Prostate gland (tissue), 2 donors: Measurements from ENCODE around the gene CARMIL1.

Experiments used
- POLR2A ChIP-seq: fragments of 450-650 bp; IDR thresholded peaks from one replicate; pipeline ENCODE4 v1.6.1; 2016; ENCODE audit warnings: antibody characterized with exemption, mild to moderate bottlenecking
- POLR2AphosphoS5 ChIP-seq: sonication (generic); formaldehyde crosslinking; IDR thresholded peaks from one replicate; pipeline ENCODE4 v1.6.1; 2017; ENCODE audit warnings: antibody characterized with exemption
- TF ChIP-seq, protein P1 (sequence below), 4 experiments: fragments of 200-600 bp in 2 of 4; fragments of 450-650 bp in 2 of 4; sonication (generic) in 2 of 4; IDR thresholded peaks; 1 replicate in 3 of 4; 2 replicates in 1 of 4; pipeline ENCODE4 v1.5.1; 2016 to 2019; ENCODE audit warnings: antibody characterized with exemption in 4 of 4, mild to moderate bottlenecking in 2 of 4, moderate library complexity in 2 of 4

DNA sequence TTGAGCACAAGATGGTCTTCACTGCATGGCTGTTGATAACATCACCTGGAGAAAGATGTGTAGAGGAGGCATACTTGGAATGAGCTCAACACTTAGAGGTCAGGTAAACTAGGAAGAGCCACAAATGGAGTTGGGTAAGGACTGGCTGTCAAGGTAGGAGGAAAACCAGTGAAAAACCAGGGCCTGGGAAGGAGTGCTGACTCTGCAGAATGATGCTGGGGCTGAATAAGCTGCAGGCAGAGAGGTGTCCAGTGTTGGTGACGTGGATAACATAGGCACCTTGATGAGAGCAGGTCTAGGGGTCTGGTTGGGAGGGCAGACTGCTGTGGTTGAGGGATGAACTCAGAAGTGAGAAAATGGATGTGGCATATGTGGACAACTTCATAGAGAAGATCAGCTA lies 160.2 kb downstream of the CARMIL1 start:
- TF ChIP-seq, protein P1, sequence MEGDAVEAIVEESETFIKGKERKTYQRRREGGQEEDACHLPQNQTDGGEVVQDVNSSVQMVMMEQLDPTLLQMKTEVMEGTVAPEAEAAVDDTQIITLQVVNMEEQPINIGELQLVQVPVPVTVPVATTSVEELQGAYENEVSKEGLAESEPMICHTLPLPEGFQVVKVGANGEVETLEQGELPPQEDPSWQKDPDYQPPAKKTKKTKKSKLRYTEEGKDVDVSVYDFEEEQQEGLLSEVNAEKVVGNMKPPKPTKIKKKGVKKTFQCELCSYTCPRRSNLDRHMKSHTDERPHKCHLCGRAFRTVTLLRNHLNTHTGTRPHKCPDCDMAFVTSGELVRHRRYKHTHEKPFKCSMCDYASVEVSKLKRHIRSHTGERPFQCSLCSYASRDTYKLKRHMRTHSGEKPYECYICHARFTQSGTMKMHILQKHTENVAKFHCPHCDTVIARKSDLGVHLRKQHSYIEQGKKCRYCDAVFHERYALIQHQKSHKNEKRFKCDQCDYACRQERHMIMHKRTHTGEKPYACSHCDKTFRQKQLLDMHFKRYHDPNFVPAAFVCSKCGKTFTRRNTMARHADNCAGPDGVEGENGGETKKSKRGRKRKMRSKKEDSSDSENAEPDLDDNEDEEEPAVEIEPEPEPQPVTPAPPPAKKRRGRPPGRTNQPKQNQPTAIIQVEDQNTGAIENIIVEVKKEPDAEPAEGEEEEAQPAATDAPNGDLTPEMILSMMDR (IDR thresholded peaks at IDR 0.05) = no peak
- no peak for TF ChIP-seq POLR2A
- no peak for TF ChIP-seq POLR2AphosphoS5
